K562 (cell line): ENCODE results near the gene PKLR. TPM values are rescaled to one million over a fixed set of nuclear protein-coding genes. Genes with fewer than 3 reads are reported as not detected.
A peak's percentile ranks its signal among the peaks of the same experiment; 100 is the strongest.

ENCODE experiments used
- CBX2 ChIP-seq: fragments of 200-600 bp; sonication (generic); IDR thresholded peaks from one replicate; pipeline ENCODE4 v1.6.1; 2012; ENCODE audit warnings: mild to moderate bottlenecking, low read length, inconsistent platforms; ENCODE audit not compliant: insufficient read depth, poor library complexity, severe bottlenecking
- CEBPB ChIP-seq: fragments of 450-650 bp; IDR thresholded peaks from 2 replicates; pipeline ENCODE4 v1.6.1; 2016; ENCODE audit warnings: missing genetic modification characterization, missing compliant biosample characterization
- ELF1 ChIP-seq: fragments of 200-800 bp; sonication (Bioruptor generic); IDR thresholded peaks from 2 replicates; pipeline ENCODE4 v1.6.1; 2016; ENCODE audit warnings: missing genetic modification characterization, missing compliant biosample characterization
- FUS ChIP-seq: fragments of 200-400 bp; formaldehyde crosslinking; optimal IDR thresholded peaks from 2 replicates; pipeline ENCODE3; 2017; ENCODE audit warnings: low read depth, low read length
- MECOM ChIP-seq: fragments of 250-450 bp; sonication (Bioruptor Pico); IDR thresholded peaks from 2 replicates; pipeline ENCODE4 v1.8.0; 2022; ENCODE audit warnings: inconsistent platforms
- NONO ChIP-seq, 2 experiments: fragments of 200-400 bp in 1 of 2; fragments of 450-650 bp in 1 of 2; formaldehyde crosslinking in 1 of 2; IDR thresholded peaks; 2 replicates each; pipeline ENCODE4 v1.6.1; 2017; ENCODE audit warnings: low read depth in 2 of 2, mild to moderate bottlenecking in 2 of 2, moderate library complexity in 2 of 2, low read length in 1 of 2
- RFX5 ChIP-seq: IDR thresholded peaks from 2 replicates; pipeline ENCODE4 v1.6.1; 2011; ENCODE audit warnings: low read depth, mild to moderate bottlenecking, improper control_type of control experiment, low read length
- TBP ChIP-seq: optimal IDR thresholded peaks from 2 replicates; pipeline ENCODE3; 2011; ENCODE audit warnings: low read depth, low read length, improper control_type of control experiment
- ZBED1 ChIP-seq: IDR thresholded peaks from 2 replicates; pipeline ENCODE4 v1.6.1; 2014
- ZBTB8A ChIP-seq: fragments of 450-650 bp; IDR thresholded peaks from 2 replicates; pipeline ENCODE4 v1.6.1; 2018; ENCODE audit warnings: mild to moderate bottlenecking, moderate library complexity; ENCODE audit not compliant: partially characterized antibody
- ZC3H8 ChIP-seq: fragments of 450-650 bp; IDR thresholded peaks from 2 replicates; pipeline ENCODE4 v1.6.1; 2017
- ZNF24 ChIP-seq: fragments of 450-650 bp; IDR thresholded peaks from 2 replicates; pipeline ENCODE4 v1.6.1; 2016
- ZNF282 ChIP-seq: sonication (generic); formaldehyde crosslinking; IDR thresholded peaks from 2 replicates; pipeline ENCODE4 v1.8.1; 2023; ENCODE audit warnings: missing genetic modification reagents
- ZNF3 ChIP-seq: fragments of 250-450 bp; sonication (Bioruptor Pico); IDR thresholded peaks from 2 replicates; pipeline ENCODE4 v1.5.0; 2021; ENCODE audit warnings: mild to moderate bottlenecking, moderate library complexity
- ZNF408 ChIP-seq: fragments of 250-450 bp; sonication (Bioruptor Pico); IDR thresholded peaks from 2 replicates; pipeline ENCODE4 v1.4.0; 2020; ENCODE audit warnings: low read depth, mild to moderate bottlenecking, moderate library complexity
- ZNF589 ChIP-seq: fragments of 200-800 bp; sonication (Bioruptor generic); IDR thresholded peaks from 2 replicates; pipeline ENCODE4 v1.6.1; 2016; ENCODE audit warnings: low read depth, missing genetic modification characterization, missing compliant biosample characterization
- polyA plus RNA-seq, 8 experiments: library from polyadenylated mRNA; depleted of rRNA in 4 of 8; stranded (reverse) in 5 of 8; unstranded in 3 of 8; fragments of >200 nt; fragmentation: Nextera tagmentation in 2 of 8; fragmentation: Illumina TruSeq in 1 of 8; extraction: Ambion mirVana in 2 of 8; extraction: Trizol in 1 of 8; gene quantifications; 2 replicates each; pipeline versions ENCODE4 v1.2.1 to v1.2.3, GENCODE V29; 2011 to 2014; ENCODE audit warnings: inconsistent platforms in 1 of 8, missing spikeins in 1 of 8
- total RNA-seq, 7 experiments: library from RNA; depleted of rRNA in 6 of 7; stranded (reverse); fragments of >200 nt in 6 of 7; fragmentation: Illumina TruSeq in 2 of 7; extraction: Trizol in 2 of 7; gene quantifications; 2 replicates each; pipeline versions ENCODE4 v1.2.1 to v1.2.3, GENCODE V29; 2011 to 2021; ENCODE audit warnings: low replicate concordance in 1 of 7
- TF ChIP-seq, protein P1 (sequence below): fragments of 450-650 bp; IDR thresholded peaks from 2 replicates; pipeline ENCODE4 v1.7.1; 2018; ENCODE audit warnings: mild to moderate bottlenecking, low read depth; ENCODE audit not compliant: partially characterized antibody
- TF ChIP-seq, protein P2 (sequence below): fragments of 450-650 bp; IDR thresholded peaks from 2 replicates; pipeline ENCODE4 v1.6.1; 2016; ENCODE audit warnings: low read depth, mild to moderate bottlenecking, moderate library complexity
- TF ChIP-seq, protein P3 (sequence below): fragments of 250-450 bp; sonication (Bioruptor Pico); IDR thresholded peaks from 2 replicates; pipeline ENCODE4 v1.5.0; 2021; ENCODE audit warnings: mild to moderate bottlenecking, borderline replicate concordance
- TF ChIP-seq, protein P4 (sequence below): conservative IDR thresholded peaks from 2 replicates; pipeline ENCODE4 v1.6.1; 2011; ENCODE audit warnings: low read depth, mild to moderate bottlenecking, low read length; ENCODE audit not compliant: control insufficient read depth
- TF ChIP-seq, protein P5 (sequence below): sonication (generic); IDR thresholded peaks from 2 replicates; pipeline ENCODE4 v1.6.1; 2016

The PKLR gene
- total and polyA plus RNA-seq, 9 of the 15 experiments (the other 6 are each of a cell fraction or from before 2014, with no cell fraction given): 10.7 to 78.4 (median 38.2) TPM

DNA sequence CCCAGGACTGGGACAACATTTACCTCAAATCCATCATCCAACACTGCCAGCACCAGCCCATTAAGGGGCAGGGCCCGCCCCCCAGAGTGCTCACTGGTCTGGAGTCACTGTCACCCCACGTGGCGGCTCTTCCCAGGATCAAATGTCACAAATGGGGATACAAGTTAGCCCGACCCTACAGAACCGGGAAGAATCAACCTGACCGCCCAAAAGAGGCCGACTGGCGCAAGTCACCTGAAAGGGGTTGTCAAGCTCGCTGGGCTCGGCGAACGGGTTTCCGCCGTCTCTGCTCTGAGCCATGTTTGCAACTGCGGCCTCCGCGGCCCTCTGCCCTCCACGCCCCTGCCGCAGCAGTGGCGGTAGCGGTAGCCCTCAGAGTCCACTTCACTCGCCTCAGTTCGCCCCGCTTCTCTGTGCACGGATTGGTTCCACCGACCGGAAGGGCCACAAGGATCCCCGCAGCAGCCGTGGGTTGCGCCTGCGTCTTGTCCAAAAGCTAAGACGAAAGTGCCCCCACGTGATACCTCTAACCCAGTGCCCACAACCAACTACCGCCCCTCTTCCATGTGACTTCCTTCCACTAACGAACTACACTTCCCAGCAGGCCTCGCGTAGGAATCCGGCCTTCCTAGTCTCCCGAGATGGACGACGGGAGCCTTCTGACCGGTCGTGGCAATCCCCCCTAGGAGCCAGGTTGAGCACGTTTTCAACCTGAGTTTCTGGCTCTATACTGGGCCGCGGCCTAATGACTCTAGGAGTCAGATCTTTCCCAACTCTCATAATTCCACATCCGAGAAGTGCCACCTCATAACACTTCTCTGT is 39.2 kb downstream of the PKLR start, which contains the start of gene SCAMP3 (continued):
- TF ChIP-seq RFX5 (no peak), ZNF3 (no peak; the same call in 1 of the 2 replicates), CEBPB (tag) (no peak), MECOM (CRISPR knock-in tag) (no peak), ELF1 (tag) (peak; percentile 93), ZNF282 (CRISPR knock-in tag) (no peak), ZC3H8 (no peak), ZNF24 (no peak), CBX2 (no peak), ZBED1 (no peak; the same call in 1 of the 2 replicates), FUS (no peak), ZNF589 (CRISPR knock-in tag) (peak; percentile 18; the same call in 1 of the 2 replicates), NONO (IDR thresholded peaks at IDR 0.05; ENCODE audit: low read depth in 2 of 2, low read length in 1 of 2) (no peak), ZBTB8A (no peak), ZNF408 (CRISPR knock-in tag) (no peak), TBP (peak; percentile 62)
- TF ChIP-seq, protein P1, sequence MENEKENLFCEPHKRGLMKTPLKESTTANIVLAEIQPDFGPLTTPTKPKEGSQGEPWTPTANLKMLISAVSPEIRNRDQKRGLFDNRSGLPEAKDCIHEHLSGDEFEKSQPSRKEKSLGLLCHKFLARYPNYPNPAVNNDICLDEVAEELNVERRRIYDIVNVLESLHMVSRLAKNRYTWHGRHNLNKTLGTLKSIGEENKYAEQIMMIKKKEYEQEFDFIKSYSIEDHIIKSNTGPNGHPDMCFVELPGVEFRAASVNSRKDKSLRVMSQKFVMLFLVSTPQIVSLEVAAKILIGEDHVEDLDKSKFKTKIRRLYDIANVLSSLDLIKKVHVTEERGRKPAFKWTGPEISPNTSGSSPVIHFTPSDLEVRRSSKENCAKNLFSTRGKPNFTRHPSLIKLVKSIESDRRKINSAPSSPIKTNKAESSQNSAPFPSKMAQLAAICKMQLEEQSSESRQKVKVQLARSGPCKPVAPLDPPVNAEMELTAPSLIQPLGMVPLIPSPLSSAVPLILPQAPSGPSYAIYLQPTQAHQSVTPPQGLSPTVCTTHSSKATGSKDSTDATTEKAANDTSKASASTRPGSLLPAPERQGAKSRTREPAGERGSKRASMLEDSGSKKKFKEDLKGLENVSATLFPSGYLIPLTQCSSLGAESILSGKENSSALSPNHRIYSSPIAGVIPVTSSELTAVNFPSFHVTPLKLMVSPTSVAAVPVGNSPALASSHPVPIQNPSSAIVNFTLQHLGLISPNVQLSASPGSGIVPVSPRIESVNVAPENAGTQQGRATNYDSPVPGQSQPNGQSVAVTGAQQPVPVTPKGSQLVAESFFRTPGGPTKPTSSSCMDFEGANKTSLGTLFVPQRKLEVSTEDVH: peak; percentile 83
- TF ChIP-seq, protein P2, sequence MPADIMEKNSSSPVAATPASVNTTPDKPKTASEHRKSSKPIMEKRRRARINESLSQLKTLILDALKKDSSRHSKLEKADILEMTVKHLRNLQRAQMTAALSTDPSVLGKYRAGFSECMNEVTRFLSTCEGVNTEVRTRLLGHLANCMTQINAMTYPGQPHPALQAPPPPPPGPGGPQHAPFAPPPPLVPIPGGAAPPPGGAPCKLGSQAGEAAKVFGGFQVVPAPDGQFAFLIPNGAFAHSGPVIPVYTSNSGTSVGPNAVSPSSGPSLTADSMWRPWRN: no peak
- TF ChIP-seq, protein P3, sequence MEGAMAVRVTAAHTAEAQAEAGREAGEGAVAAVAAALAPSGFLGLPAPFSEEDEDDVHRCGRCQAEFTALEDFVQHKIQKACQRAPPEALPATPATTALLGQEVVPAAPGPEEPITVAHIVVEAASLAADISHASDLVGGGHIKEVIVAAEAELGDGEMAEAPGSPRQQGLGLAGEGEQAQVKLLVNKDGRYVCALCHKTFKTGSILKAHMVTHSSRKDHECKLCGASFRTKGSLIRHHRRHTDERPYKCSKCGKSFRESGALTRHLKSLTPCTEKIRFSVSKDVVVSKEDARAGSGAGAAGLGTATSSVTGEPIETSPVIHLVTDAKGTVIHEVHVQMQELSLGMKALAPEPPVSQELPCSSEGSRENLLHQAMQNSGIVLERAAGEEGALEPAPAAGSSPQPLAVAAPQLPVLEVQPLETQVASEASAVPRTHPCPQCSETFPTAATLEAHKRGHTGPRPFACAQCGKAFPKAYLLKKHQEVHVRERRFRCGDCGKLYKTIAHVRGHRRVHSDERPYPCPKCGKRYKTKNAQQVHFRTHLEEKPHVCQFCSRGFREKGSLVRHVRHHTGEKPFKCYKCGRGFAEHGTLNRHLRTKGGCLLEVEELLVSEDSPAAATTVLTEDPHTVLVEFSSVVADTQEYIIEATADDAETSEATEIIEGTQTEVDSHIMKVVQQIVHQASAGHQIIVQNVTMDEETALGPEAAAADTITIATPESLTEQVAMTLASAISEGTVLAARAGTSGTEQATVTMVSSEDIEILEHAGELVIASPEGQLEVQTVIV (CRISPR knock-in tag): no peak
- TF ChIP-seq, protein P4, sequence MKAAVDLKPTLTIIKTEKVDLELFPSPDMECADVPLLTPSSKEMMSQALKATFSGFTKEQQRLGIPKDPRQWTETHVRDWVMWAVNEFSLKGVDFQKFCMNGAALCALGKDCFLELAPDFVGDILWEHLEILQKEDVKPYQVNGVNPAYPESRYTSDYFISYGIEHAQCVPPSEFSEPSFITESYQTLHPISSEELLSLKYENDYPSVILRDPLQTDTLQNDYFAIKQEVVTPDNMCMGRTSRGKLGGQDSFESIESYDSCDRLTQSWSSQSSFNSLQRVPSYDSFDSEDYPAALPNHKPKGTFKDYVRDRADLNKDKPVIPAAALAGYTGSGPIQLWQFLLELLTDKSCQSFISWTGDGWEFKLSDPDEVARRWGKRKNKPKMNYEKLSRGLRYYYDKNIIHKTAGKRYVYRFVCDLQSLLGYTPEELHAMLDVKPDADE: peak; percentile 92
- TF ChIP-seq, protein P5, sequence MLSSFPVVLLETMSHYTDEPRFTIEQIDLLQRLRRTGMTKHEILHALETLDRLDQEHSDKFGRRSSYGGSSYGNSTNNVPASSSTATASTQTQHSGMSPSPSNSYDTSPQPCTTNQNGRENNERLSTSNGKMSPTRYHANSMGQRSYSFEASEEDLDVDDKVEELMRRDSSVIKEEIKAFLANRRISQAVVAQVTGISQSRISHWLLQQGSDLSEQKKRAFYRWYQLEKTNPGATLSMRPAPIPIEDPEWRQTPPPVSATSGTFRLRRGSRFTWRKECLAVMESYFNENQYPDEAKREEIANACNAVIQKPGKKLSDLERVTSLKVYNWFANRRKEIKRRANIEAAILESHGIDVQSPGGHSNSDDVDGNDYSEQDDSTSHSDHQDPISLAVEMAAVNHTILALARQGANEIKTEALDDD: no peak
